Measurements from ENCODE around the gene RAB3C.

The RAB3C gene

GRCh38 chr5:58871648-58872242 is 288.9 kb downstream of the RAB3C start:
- peaks cover 0 to 4% of the 10 kb centered on the region in 2 donors for H3K27me3 Mint-ChIP-seq
- no peaks in the 10 kb centered on the region for H3K36me3 Mint-ChIP-seq
- no peaks in the 10 kb centered on the region for H3K4me1 Mint-ChIP-seq
- DNase-seq: no peak
- no peak overlapping the region for H3K27ac Mint-ChIP-seq
- H3K9me3 Mint-ChIP-seq: no peaks in the 10 kb centered on the region
- H3K4me3 Mint-ChIP-seq: no peak overlapping the region
- ATAC-seq (replicated peaks): peak; percentile 29 to 34

DNA sequence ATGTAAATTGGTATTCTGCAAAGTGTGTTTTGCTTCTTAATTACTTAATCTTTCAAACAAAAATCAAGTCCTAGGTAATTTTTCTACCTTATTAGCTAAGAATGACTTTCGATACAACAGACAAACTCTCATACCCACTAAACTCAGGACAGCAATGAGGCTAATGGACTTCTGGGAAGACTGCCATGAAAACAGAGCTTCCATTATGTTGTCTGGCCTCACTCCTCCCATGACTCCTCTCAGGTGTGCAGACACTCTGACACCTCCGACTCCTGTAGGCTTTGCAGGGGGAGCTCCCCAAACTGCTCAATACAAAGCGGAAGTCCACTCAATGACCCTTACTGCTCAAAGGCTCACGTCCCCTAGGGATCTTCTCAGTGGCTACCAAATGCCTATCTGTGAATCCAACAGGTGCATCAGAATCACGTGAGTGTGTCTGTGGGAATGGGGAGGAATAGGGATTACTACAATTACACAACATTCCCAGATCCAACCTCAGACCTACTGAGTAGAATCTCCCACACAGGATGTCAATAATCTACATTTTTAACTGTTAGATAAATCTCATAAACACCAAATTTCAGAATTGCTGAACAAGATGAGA is 289.9 kb downstream of the RAB3C start:
- no peak overlapping the region for H3K4me3 Mint-ChIP-seq
- no peaks in the 10 kb centered on the region for H3K4me1 Mint-ChIP-seq
- no peak for ATAC-seq (replicated peaks)
- no peak overlapping the region for H3K27ac Mint-ChIP-seq
- no peaks in the 10 kb centered on the region for H3K9me3 Mint-ChIP-seq
- no peaks in the 10 kb centered on the region for H3K36me3 Mint-ChIP-seq
- DNase-seq: no peak
- peaks cover 0 to 5% of the 10 kb centered on the region in 2 donors for H3K27me3 Mint-ChIP-seq

- Mint-ChIP-seq H3K4me3 (no peak overlapping the region), H3K27me3 (peaks cover 0 to 5% of the 10 kb centered on the region in 2 donors), H3K4me1 (no peaks in the 10 kb centered on the region), H3K27ac (no peak overlapping the region), H3K9me3 (no peaks in the 10 kb centered on the region), H3K36me3 (no peaks in the 10 kb centered on the region)
- ATAC-seq (replicated peaks): no peak
- no peak for DNase-seq
Observed at GRCh38 chr5:58875599-58875998, 292.7 kb downstream of the RAB3C start.

DNA sequence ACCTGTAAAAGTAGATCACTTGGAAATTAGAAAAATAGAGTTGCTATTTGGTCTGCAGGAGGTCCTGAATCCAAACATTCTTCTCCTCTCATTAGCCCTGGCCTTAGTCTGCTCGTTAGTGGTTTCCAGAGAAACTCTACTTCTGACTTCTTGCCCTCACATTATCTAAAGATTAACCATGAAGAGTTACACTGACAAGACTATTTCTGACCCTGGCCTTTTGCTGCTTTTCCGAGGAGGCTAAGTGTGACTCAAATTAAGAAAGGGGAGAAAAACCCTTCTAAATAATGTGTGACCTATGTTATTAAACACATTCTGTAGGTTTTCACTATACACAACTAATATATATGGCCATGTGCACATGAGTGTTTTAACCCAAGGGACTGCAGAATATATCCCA is 302.4 kb downstream of the RAB3C start:
- no peak overlapping the region for H3K4me3 Mint-ChIP-seq
- H3K4me1 Mint-ChIP-seq: peaks cover 2 to 10% of the 10 kb centered on the region in 2 donors
- no peak for DNase-seq
- ATAC-seq (replicated peaks): peak in 1 of 2 donors; percentile 36
- peaks cover 26 to 28% of the 10 kb centered on the region in 2 donors for H3K27me3 Mint-ChIP-seq
- no peak overlapping the region for H3K27ac Mint-ChIP-seq
- H3K9me3 Mint-ChIP-seq: no peaks in the 10 kb centered on the region
- H3K36me3 Mint-ChIP-seq: no peaks in the 10 kb centered on the region

DNA sequence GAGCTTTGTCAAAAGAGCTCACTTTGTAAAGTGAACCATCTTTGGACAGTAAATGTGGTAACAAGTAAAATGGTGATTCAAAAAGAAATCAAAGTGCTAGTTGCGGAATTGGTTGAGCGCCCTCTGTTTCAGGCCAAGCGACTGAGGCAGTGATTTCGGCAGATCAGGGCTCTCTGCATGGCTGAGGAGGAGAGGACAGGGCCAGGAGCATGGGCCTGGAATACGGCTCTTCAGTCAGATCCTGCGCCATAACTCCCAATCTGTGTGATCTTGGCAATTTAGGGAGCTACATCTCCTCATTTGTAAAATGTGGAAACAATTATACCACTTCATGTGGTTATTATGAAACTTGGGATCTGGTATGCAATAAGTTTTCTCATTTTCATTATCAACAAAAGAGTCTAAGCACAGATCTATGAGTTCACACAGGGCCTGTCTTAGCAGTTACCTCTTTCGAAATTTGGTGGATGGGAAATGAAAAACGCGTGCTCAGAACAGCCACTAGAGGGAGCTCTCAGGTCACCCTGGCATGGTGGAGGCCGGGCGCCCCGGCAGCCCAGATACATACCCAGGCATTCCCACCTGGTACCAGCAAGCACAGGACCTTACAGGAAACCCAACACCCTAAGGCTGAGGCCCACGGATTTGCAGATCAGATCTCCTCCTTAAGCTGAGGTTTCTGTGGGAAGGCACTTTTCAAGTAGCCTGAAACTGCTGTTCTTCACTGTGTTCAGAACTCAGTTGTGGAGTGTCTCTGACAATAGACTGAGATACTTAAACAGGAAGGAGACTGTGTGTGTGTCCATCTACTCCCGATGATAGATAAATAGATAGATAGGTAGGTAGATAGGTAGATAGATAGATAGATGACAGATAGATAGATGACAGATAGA is 303.7 kb downstream of the RAB3C start:
- Mint-ChIP-seq H3K36me3 (no peaks in the 10 kb centered on the region), H3K27ac (no peak overlapping the region), H3K4me1 (peaks cover 2 to 12% of the 10 kb centered on the region in 2 donors), H3K27me3 (peaks cover 32 to 37% of the 10 kb centered on the region in 2 donors), H3K4me3 (no peak overlapping the region), H3K9me3 (no peaks in the 10 kb centered on the region)
- DNase-seq (peak; percentile 28), ATAC-seq (replicated peaks) (peak; percentile 82 to 83)

- no peaks in the 10 kb centered on the region for H3K36me3 Mint-ChIP-seq
- H3K27ac Mint-ChIP-seq: no peak overlapping the region
- ATAC-seq (replicated peaks): no peak
- no peak overlapping the region for H3K4me3 Mint-ChIP-seq
- no peak for DNase-seq
- H3K27me3 Mint-ChIP-seq: peaks cover 31 to 40% of the 10 kb centered on the region in 2 donors
- H3K4me1 Mint-ChIP-seq: peaks cover 4 to 15% of the 10 kb centered on the region in 2 donors
- no peaks in the 10 kb centered on the region for H3K9me3 Mint-ChIP-seq
Observed at GRCh38 chr5:58887311-58887710, 304.4 kb downstream of the RAB3C start.

DNA sequence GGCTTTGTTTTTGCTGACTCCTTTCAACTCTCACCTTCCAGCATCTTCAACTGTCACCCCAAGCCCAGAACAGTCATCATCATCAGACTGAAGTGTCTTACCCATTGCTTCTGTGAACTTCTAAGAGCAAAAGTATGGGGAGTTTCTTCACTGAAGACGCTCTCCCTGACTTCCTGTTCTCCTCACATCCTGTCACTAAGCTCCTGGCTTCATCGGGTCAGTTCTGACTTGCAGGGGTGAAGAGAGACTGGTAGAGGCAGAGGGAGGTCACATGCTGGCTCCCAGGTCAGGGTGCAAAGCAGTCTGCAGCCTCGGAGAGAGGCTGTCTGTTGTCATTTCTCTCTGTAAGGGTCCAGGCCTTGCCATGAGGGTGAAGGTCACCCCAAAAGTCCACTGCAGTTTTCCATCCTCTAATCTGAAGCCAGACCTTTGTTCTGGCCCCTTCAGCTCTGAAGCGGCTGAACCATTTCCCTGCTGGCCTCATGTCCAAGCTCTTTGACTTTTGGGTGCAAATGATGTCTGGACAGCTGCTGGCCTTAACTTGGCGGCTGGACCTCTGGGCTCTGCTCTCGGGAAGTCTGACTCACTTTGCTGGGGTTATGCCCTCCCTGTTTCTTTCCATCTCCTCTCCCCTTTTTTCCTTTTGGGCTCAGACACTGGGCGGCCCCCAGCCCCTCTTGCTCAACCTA is 305.0 kb downstream of the RAB3C start:
- no peak overlapping the region for H3K27ac Mint-ChIP-seq
- H3K4me3 Mint-ChIP-seq: no peak overlapping the region
- no peaks in the 10 kb centered on the region for H3K36me3 Mint-ChIP-seq
- peaks cover 4 to 15% of the 10 kb centered on the region in 2 donors for H3K4me1 Mint-ChIP-seq
- DNase-seq: no peak
- ATAC-seq (replicated peaks): no peak
- H3K27me3 Mint-ChIP-seq: peaks cover 30 to 39% of the 10 kb centered on the region in 2 donors
- H3K9me3 Mint-ChIP-seq: no peaks in the 10 kb centered on the region

- ATAC-seq (replicated peaks) (no peak), DNase-seq (no peak)
- peaks cover 4 to 15% of the 10 kb centered on the region in 2 donors for H3K4me1 Mint-ChIP-seq
- no peaks in the 10 kb centered on the region for H3K36me3 Mint-ChIP-seq
- no peak overlapping the region for H3K4me3 Mint-ChIP-seq
- H3K27ac Mint-ChIP-seq: no peak overlapping the region
- peaks cover 22 to 35% of the 10 kb centered on the region in 2 donors for H3K27me3 Mint-ChIP-seq
- H3K9me3 Mint-ChIP-seq: no peaks in the 10 kb centered on the region
Observed at GRCh38 chr5:58890265-58890664, 307.4 kb downstream of the RAB3C start.

- DNase-seq (no peak), ATAC-seq (replicated peaks) (no peak)
- Mint-ChIP-seq H3K36me3 (no peaks in the 10 kb centered on the region), H3K27me3 (peaks cover 22 to 35% of the 10 kb centered on the region in 2 donors), H3K4me1 (peaks cover 4 to 15% of the 10 kb centered on the region in 2 donors), H3K9me3 (no peaks in the 10 kb centered on the region), H3K27ac (no peak overlapping the region), H3K4me3 (no peak overlapping the region)
Observed at GRCh38 chr5:58890701-58891085, 307.8 kb downstream of the RAB3C start.

DNA sequence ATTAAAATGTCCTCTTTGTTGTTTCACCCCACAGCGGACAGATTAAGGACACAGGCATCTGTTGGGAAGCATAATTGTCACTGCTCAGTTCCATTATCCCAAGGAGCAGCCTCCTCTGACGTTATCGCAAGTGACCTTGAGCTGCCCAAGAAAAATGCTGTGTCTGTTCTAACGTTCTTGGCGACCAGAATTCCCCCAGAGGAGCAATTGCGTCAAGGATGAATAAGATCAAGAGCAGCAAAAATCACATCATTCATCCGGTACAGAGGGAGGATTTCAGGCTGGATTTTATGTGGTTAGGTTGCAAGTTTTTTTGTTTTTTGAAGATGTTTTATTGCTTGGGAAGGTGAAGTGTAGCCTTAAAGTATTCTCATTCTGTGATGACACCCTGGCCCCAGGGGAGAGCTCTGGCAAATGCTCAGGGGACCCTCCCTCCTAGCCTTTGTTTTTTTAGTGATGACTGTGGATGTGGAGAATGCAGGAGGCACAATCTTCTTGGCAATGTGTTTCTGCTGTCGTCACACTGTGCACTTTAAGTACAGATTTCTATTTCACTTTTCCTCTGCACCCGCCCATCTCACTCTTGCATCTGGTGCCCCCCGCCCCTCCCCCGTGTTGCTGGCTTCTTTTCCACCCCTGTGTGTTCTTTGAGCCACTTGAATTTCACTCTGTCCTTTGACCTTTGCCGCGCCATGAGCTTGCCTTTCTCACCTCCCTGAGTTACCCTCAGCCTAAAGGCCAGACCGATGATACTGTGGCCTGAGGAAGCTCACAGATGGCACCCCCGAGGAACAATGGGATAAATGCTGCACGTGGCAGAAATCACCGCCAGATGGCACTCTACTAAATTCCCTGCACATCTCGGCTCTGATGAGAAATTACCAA is 308.5 kb downstream of the RAB3C start:
- H3K4me1 Mint-ChIP-seq: peaks cover 4 to 14% of the 10 kb centered on the region in 2 donors
- peaks cover 22 to 34% of the 10 kb centered on the region in 2 donors for H3K27me3 Mint-ChIP-seq
- ATAC-seq (replicated peaks) (peak; percentile 57 to 72), DNase-seq (peak; percentile 48)
- H3K36me3 Mint-ChIP-seq: no peaks in the 10 kb centered on the region
- no peaks in the 10 kb centered on the region for H3K9me3 Mint-ChIP-seq
- no peak overlapping the region for H3K27ac Mint-ChIP-seq
- H3K4me3 Mint-ChIP-seq: peak overlapping the region; percentile 48 to 66

- ATAC-seq (replicated peaks) (no peak), DNase-seq (no peak)
- Mint-ChIP-seq H3K36me3 (no peaks in the 10 kb centered on the region), H3K9me3 (no peaks in the 10 kb centered on the region), H3K4me3 (no peak overlapping the region), H3K27ac (no peak overlapping the region), H3K27me3 (peaks cover 22 to 28% of the 10 kb centered on the region in 2 donors), H3K4me1 (peaks cover 3 to 8% of the 10 kb centered on the region in 2 donors)
Observed at GRCh38 chr5:58891971-58892343, 309.1 kb downstream of the RAB3C start.

DNA sequence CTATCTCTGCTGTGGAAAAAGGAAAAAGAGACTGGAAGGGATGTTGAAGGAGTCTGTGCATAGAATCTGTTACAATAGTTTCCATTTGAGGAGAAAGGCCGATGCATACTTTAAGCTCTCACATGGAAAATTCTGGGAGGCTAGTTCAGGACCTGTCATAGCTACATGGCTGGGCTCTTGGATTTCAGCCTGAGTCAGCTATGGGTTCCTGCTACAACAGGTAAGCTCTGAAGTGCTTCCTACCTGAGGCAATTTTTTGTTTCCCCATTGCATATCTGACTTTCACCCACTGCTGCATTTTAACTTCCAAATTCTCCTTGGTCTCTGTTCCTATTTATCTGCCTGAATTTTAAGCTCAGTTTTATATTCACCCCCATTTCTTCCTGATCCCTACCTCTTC is 310.7 kb downstream of the RAB3C start:
- ATAC-seq (replicated peaks): no peak
- no peaks in the 10 kb centered on the region for H3K9me3 Mint-ChIP-seq
- H3K27me3 Mint-ChIP-seq: peaks cover 12 to 14% of the 10 kb centered on the region in 2 donors
- H3K4me3 Mint-ChIP-seq: no peak overlapping the region
- no peaks in the 10 kb centered on the region for H3K36me3 Mint-ChIP-seq
- H3K4me1 Mint-ChIP-seq: peaks cover 2 to 5% of the 10 kb centered on the region in 2 donors
- no peak for DNase-seq
- H3K27ac Mint-ChIP-seq: no peak overlapping the region

DNA sequence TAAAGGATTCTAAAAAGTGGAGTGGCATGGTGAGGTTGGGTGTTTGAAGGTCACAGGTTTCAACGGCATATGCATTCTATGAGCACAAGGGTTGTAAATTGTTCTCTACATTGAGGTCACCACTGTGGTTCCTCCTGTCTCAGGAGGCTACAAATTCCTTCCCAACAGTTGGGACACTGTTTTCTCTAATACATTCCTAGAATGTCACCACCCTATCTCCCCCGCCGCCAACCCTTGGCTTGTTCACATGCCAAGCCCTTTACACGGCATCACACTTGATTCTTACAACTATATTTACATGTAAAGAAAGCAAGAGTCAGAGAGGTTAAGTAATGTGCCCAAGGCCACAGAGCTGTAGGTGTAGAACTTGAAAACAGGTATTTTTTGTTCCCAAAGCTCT is 315.1 kb downstream of the RAB3C start:
- H3K4me3 Mint-ChIP-seq: no peak overlapping the region
- no peak for ATAC-seq (replicated peaks)
- no peaks in the 10 kb centered on the region for H3K4me1 Mint-ChIP-seq
- no peaks in the 10 kb centered on the region for H3K36me3 Mint-ChIP-seq
- no peaks in the 10 kb centered on the region for H3K9me3 Mint-ChIP-seq
- DNase-seq: no peak
- peaks cover 0 to 4% of the 10 kb centered on the region in 2 donors for H3K27me3 Mint-ChIP-seq
- H3K27ac Mint-ChIP-seq: no peak overlapping the region

All from stimulated activated naive B cell treated with anti-CD40 and anti-IgM and Interleukin-4, amounts not matched to agents 10 μg/mL and 1 μg/mL and 100 μg/mL, for 72 hours (primary cell).